IPS-18c (cell line): ENCODE data around the gene MTG1.
"Not testable (repeated sequence)": the region's sequence is repeated elsewhere in the genome, so short reads cannot be mapped to it uniquely, and the experiment has no call there.

Source experiments
- H3K4me3 ChIP-seq: 2 replicates; pipeline ENCODE4 v1.7.0; 2013; ENCODE audit warnings: low read depth, mild to moderate bottlenecking, low read length, moderate library complexity; ENCODE audit not compliant: insufficient read depth
- H3K9me3 ChIP-seq: one replicate; pipeline ENCODE4 v1.6.1; 2013; ENCODE audit warnings: mild to moderate bottlenecking, low read length, moderate library complexity; ENCODE audit not compliant: control insufficient read depth, insufficient read depth

MTG1 gene

GRCh38 chr10:133403784-133404183 lies 9.8 kb downstream of the MTG1 start:
- Histone ChIP-seq H3K9me3 (no peaks in the 10 kb centered on the region), H3K4me3 (no peak overlapping the region)

- no peak overlapping the region for H3K4me3 ChIP-seq
- no peaks in the 10 kb centered on the region for H3K9me3 ChIP-seq
Observed at GRCh38 chr10:133405272-133405671, 11.3 kb downstream of the MTG1 start.

- Histone ChIP-seq H3K9me3 (no peaks in the 10 kb centered on the region), H3K4me3 (no peak overlapping the region)
Observed at GRCh38 chr10:133405844-133406527, 12.0 kb downstream of the MTG1 start.

DNA sequence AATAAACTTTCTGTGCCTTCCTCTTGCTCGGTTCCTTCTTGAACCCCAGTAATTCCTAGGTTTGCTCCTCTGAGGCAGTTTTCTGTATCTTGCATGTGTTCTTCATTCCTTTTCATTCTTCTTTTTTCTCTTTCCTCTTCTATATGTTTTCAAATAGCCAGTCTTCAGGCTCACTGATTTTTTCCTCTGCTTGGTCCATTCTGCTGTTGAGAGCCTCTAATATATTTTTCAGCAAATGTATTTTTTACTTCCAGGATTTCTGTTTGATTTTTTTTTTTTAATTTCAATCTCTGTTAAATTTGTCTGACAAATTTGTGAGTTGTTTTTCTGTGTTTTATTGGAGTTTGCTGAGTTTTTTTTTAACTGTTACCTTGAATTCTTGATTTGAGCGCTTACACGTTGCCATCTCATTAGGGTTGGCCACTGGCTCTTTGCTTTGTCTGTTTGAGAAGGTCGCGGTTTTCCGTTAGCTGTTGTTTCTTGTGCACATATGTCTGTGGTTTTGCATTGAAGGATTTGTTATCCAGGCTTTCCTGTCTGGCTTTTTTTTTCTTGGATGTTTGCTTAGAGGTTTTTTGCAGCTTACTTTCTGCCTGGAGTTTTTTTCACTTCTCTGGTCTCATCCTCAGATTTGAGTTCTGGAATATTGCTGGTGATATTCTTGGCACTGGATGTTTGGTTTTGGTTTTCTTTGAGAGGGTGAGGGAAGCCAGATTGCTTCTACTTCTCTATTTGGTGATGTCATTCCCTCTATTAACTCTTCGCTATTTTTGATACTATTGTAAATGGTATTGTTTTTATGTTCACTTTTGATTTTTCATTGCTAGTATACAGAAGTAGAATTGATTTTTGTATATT lies 17.8 kb downstream of the MTG1 start:
- no peak overlapping the region; the same call in 1 of the 2 replicates for H3K4me3 ChIP-seq
- peaks cover 5% of the 10 kb centered on the region for H3K9me3 ChIP-seq

GRCh38 chr10:133412381-133412711 lies 18.4 kb downstream of the MTG1 start:
- H3K4me3 ChIP-seq, result no peak overlapping the region
- H3K9me3 ChIP-seq, result peaks cover 5% of the 10 kb centered on the region

- not testable (repeated sequence) for H3K9me3 ChIP-seq
Observed at GRCh38 chr10:133414401-133414800, 20.4 kb downstream of the MTG1 start.

DNA sequence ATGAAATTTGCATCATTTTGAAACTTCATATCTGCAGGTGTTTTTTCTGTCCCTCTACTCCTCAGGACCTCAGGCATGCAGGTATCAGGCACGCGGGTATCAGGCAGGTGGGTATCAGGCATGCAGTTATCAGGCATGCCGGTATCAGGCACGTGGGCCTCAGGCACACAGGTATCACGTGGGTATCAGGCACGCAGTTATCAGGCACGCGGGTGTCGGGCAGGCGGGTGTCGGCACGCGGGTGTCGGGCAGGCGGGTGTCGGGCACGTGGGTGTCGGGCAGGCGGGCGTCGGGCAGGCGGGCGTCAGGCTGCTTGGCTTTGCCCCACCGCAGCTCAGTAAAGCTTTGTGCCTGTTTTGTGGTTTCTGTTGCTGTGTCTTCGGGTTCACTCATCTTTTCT lies 21.8 kb downstream of the MTG1 start:
- Histone ChIP-seq H3K4me3 (no peak overlapping the region), H3K9me3 (peaks cover 5% of the 10 kb centered on the region)

More at GRCh38 chr10:133414401-133414800, 20.4 kb downstream of the MTG1 start:
- not testable (repeated sequence) for H3K4me3 ChIP-seq

DNA sequence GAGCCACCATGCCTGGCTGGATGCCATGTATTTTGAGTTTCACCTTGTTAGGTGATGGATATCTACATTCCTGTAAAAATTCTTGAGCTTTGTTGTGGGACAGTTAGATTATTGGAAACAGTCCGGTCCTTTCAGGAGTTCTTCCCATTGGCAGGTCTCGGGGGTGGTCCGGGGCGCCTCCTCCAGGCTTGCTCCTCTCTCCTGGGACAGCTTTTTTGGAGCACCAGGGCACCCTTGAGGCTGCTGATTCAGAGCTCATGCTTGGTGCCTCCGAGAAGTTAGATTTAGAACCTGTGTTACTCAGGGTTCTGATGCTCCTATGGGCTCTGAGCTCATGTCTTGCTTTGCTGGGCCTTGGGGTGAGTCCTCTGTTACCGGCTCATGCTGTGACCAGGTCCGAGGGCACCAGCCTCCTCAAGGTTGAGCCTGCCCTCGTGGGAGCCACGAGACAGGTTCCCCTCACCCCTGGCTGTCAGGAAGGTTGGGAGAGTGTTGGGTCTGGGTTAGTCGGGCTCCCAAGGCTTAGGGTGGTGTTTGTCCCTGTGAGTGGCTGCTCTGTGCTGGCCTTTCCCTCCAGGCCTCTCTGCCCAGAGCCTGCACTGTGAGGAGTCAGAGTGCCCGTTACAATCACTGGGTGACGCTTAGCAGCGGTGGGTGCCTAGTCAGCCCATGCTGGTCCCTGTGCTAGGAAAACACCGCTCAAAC lies 24.5 kb downstream of the MTG1 start:
- Histone ChIP-seq H3K4me3 (no peak overlapping the region), H3K9me3 (no peaks in the 10 kb centered on the region)

DNA sequence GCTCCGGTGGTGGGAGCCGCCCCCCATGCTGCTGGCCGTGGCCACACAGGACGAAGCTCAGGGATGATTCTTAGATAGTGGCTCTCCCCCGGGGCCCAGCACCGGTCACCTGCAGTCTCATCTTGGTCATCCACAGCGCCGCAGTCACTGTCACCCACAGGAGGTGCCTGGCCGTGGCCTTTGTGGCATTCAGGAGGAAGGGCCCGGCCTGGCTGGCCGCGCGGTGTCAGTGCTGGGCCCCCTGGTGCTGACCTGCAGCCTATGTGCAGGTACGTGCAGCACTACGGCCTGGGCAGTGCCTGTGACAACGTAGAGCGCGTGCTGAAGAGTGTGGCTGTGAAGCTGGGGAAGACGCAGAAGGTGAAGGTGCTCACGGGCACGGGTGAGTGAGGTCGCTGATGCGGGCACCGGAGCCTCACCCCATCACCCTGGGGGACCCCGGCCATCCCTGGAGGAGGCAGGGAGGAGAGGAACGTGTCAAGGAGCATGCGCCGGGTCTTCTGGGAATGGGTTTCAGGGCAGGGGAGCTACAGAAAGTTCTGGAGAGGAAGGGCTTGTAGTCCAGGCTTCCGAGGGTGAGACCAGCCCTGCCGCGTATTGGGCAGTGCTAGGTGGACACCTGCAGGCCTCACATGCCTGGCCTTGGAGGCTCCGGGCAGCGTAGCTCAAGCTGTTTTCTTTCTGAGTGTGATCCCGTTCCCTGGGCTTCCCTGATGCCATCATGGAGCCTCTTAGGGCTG lies 25.4 kb downstream of the MTG1 start:
- Histone ChIP-seq H3K4me3 (no peak overlapping the region), H3K9me3 (peaks cover 2% of the 10 kb centered on the region)

DNA sequence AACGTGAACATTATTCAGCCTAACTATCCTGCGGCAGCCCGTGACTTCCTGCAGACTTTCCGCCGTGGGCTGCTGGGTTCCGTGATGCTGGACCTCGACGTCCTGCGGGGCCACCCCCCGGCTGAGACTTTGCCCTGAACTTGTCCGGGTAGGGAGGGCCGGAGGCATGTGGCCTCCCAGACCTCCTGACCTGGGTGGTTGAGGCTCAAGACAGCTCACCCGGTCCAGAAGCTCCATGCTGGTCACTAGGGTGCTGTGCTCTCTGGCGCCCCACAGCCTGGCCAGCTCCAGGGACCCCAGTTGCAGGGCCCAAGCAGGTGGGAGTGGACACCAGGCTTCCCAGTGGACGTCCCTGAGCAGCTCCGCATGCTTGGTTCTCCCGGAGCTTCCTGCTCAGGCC lies 26.1 kb downstream of the MTG1 start:
- Histone ChIP-seq H3K9me3 (peaks cover 2% of the 10 kb centered on the region), H3K4me3 (no peak overlapping the region)

DNA sequence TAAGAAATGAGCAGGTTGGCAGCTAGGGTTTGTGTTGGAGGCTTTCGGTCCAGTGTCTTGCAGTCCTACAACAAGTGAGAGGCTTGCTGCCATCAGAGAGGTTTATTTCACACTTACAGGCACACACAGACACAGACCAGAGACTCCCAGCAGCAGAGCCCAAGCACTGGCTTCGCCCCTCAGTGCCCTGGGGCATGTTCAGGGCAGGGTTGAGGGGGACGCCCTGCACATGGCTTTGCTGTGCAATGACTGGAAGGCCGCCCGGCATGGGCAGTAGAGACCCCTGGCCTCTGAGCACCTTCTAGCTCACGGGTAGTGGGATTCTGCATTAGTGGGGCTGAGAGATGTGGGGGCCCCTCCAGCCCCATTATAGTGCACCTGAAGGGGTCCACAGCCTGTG lies 26.6 kb downstream of the MTG1 start:
- Histone ChIP-seq H3K9me3 (peaks cover 2% of the 10 kb centered on the region), H3K4me3 (no peak overlapping the region)

DNA sequence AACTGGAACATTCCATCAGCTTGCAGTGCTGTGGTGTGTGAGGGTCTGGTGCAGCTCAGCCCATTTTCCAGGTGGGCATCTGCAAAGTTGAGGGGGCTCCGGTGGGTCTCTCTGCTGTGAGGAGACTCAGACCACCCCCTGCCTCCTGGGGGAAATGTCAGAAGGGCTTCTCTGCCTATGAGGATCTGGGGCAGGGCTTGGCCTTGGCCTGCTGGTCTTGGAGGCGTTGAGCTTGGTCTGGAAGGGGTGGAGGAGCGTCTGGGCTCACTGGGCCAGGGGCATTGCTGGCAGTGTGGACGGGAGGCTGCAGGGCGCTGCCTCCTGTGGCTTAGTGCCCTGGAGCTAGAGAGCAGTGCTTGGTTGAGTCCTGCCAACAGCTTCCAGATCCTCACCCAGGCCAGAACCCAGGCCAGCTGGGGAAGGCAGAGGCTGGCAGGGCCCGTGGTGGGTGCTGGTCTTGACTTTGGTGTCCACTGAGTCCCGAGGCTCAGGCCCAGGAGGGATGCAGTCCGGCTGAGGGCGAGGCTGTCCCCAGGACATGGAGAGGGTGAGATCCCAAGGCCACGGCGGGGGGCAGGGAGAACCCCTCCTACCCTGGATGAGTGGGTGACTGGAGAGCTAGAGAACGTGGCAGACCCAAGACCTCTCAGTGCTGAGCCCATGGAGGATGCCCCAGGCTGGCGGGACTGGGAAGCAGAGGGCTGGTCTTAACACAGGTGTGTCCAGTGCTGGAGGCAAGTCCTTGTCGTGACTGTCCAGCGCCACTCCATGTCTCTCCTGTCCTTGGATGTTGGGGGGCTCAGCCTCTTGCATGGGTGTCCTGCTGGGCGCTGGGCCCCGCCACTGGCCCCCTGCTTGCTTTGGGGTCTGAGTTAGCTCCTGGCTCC lies 27.6 kb downstream of the MTG1 start:
- peaks cover 2% of the 10 kb centered on the region for H3K9me3 ChIP-seq
- H3K4me3 ChIP-seq, result no peak overlapping the region

DNA sequence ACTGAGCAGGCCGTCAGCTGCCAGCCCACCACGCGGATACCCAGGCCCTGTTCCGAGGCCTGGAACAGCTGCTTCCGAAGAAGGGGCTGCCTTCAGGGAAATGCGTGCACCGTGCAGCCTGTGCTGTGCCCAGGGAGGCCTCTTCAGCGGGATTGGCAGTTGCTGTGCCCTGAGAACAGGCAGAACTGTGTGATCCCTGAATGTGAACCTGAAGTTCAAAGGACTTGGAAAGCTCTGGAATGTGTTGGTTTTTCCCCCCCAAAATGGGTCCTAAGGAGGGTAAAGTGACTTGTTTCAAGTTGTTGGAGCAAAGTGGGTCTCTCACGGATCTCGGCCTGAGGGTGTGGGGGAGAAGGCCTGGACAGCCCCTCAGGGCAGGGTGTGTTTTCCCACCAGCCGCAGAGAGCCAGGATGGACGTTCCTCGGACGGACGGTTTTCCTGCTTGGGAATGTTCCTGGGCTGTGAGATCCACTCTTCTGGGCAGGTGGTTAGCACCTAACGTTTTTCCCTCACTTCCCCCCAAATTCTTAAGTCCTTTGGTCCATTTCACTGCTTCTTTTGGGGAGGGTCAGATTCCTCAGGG lies 28.4 kb downstream of the MTG1 start:
- H3K4me3 ChIP-seq, result no peak overlapping the region
- H3K9me3 ChIP-seq, result peaks cover 2% of the 10 kb centered on the region

GRCh38 chr10:133422807-133423771 lies 29.1 kb downstream of the MTG1 start:
- Histone ChIP-seq H3K4me3 (no peak overlapping the region), H3K9me3 (peaks cover 2% of the 10 kb centered on the region)

DNA sequence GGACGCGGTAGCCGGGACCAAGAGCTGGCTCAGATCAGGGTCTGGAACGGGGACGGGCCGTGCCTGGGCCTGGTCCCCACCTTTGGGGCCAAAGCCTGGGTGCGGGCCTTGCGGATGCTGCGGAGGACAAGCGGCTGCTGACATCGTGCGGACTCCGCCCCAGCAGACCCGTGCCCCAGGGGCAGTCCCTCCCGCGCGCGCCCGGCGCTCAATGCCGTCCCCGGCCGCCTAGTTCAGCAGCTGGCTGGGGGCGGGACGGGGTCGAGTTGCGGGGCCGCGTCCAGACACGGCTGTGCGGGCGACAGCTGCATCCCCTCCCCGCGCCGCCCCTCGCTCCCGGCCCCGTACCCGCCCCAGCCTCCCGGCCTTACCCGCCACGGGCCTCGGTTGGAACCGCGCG lies 30.1 kb downstream of the MTG1 start:
- not testable (repeated sequence) for H3K4me3 ChIP-seq, H3K9me3 ChIP-seq
